ENCODE measurements around the gene DRC7. TPM values are rescaled to one million over a fixed set of nuclear protein-coding genes. Genes with fewer than 3 reads are reported as not detected.

The DRC7 gene, protein sequence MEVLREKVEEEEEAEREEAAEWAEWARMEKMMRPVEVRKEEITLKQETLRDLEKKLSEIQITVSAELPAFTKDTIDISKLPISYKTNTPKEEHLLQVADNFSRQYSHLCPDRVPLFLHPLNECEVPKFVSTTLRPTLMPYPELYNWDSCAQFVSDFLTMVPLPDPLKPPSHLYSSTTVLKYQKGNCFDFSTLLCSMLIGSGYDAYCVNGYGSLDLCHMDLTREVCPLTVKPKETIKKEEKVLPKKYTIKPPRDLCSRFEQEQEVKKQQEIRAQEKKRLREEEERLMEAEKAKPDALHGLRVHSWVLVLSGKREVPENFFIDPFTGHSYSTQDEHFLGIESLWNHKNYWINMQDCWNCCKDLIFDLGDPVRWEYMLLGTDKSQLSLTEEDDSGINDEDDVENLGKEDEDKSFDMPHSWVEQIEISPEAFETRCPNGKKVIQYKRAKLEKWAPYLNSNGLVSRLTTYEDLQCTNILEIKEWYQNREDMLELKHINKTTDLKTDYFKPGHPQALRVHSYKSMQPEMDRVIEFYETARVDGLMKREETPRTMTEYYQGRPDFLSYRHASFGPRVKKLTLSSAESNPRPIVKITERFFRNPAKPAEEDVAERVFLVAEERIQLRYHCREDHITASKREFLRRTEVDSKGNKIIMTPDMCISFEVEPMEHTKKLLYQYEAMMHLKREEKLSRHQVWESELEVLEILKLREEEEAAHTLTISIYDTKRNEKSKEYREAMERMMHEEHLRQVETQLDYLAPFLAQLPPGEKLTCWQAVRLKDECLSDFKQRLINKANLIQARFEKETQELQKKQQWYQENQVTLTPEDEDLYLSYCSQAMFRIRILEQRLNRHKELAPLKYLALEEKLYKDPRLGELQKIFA
- 0.04 TPM in 1 of 2 replicates, not detected in the other for total RNA-seq

DNA sequence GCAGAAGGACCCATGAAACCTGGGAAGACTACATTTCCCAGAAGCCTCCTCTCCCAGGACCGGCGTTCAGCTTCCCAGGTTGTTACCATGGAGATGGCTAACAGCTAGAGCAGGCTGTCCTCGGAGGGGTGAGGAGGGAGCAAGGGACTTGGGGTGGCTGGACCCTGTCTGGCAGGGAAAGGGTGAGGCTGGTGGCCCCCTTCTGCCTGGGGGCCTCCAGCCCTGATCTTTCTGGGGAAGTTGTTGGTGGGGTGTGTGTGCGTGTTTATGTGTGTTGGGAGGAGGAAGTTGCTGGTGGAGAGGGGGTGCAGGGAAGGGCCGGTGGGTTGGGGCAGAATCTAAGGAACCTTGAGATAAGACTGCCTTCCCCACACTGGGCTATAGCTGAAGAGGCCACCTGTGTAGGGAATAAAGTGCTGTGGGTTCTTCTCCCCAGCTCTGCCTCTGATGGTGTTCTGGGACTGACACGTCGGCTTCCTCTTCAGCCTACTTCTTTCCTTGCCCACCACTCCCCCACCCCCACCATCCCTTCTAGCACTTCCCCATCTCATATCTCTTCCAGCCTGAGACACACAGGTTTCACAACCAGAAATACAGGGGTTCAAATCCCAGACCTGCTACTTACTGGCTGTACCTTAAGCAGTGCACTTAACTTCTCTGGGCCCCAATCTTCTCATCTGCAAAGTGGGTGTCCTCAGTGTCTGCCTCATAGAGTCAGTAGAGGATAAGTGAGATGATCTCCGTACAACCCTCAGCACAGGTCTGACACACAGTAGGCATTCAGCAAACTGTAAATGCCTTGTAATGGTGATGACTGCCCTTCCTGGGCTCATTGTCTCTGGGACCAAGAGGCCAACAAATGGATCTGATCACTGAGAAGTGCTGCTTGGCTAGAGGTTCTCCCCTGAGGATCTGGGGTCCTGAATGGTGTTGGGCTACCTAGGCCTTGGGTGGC, at the start of gene DRC7:
Gene DRC7, plus strand, starts transcription at position 82 of the 955 bp plus-strand sequence. CDS start 3,144 bp downstream, outside the sequence.
- peak; percentile 39 for DNase-seq (ENCODE audit: low read depth)
- no peaks in the 10 kb centered on the region for H3K36me3 ChIP-seq (ENCODE audit: control insufficient read depth, insufficient read depth, low read length)
- peaks cover 2% of the 10 kb centered on the region for H3K27me3 ChIP-seq (ENCODE audit: control insufficient read depth, insufficient read depth, low read length)
- TF ChIP-seq, protein P1, sequence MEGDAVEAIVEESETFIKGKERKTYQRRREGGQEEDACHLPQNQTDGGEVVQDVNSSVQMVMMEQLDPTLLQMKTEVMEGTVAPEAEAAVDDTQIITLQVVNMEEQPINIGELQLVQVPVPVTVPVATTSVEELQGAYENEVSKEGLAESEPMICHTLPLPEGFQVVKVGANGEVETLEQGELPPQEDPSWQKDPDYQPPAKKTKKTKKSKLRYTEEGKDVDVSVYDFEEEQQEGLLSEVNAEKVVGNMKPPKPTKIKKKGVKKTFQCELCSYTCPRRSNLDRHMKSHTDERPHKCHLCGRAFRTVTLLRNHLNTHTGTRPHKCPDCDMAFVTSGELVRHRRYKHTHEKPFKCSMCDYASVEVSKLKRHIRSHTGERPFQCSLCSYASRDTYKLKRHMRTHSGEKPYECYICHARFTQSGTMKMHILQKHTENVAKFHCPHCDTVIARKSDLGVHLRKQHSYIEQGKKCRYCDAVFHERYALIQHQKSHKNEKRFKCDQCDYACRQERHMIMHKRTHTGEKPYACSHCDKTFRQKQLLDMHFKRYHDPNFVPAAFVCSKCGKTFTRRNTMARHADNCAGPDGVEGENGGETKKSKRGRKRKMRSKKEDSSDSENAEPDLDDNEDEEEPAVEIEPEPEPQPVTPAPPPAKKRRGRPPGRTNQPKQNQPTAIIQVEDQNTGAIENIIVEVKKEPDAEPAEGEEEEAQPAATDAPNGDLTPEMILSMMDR (IDR thresholded peaks at IDR 0.05; ENCODE audit: insufficient read depth, low read length, poor library complexity, severe bottlenecking), result no peak
- H3K4me3 ChIP-seq (ENCODE audit: low read depth, low read length), result peak within 1 kb of the TSS; percentile 42

DNA sequence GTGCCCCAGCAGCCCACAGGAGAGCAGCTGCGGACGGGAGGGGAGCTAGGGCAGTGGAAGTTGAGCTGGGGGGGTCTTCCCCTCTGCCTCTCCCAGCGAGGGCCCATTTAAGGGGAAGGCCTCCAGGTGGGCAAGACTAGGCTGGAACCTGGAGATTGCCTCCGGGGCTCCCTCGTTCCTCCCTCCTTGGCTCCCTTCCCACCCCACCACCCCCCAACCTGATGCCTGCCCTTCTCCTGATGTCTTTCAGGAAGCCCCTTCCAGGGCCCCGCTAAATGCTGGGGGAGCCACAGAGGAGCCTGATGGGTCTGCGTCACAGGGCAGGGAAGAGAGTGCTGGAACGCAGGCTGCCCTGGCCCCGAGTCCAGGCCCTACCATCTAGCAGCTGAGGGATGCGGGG, 49.4 kb upstream of the DRC7 start:
- Histone ChIP-seq H3K36me3 (ENCODE audit: control insufficient read depth, insufficient read depth, low read length) (peaks cover 2% of the 10 kb centered on the region), H3K27me3 (ENCODE audit: control insufficient read depth, insufficient read depth, low read length) (no peaks in the 10 kb centered on the region), H3K4me3 (ENCODE audit: low read depth, low read length) (no peak overlapping the region)
- DNase-seq (ENCODE audit: low read depth), result no peak
- TF ChIP-seq, protein P1 (IDR thresholded peaks at IDR 0.05; ENCODE audit: insufficient read depth, low read length, poor library complexity, severe bottlenecking), result no peak

DNA sequence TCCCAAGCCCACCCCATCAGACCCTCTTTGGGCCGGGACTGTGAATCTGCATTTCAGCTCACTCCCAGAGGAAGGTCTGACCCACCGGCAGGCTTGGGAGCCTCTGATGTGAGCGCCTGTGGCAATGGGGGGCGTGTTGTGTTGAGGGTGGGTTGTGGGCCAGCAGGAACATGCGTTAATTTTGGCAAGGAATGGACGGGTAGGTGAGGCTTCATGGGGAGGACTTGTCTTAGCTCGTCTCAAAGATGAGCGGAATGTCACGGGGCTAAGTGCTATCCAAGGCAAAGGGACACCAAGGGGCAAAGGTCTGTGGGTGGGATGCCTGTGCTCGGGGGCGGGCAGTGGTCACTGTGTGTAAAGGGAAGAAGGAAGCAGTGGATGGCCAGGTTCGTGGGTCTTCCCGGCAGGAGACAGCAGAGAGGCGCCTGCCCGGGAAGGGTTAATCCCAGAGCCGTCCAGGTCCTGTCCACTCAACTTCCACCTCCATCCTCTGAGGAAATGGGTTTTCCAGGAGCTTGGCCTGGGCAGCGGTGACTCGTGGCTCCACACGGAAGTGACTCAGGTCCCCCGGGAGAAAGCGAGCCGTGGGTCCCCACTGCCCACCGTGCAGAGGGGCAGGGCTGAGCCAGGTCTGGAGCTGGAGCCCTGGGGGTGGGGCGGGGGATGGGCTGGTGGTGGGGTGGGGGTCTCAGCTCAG, 48.8 kb upstream of the DRC7 start:
- H3K27me3 ChIP-seq (ENCODE audit: control insufficient read depth, insufficient read depth, low read length), result no peaks in the 10 kb centered on the region
- TF ChIP-seq, protein P1 (IDR thresholded peaks at IDR 0.05; ENCODE audit: insufficient read depth, low read length, poor library complexity, severe bottlenecking), result no peak
- DNase-seq (ENCODE audit: low read depth), result no peak
- H3K36me3 ChIP-seq (ENCODE audit: control insufficient read depth, insufficient read depth, low read length), result peaks cover 2% of the 10 kb centered on the region
- H3K4me3 ChIP-seq (ENCODE audit: low read depth, low read length), result no peak overlapping the region

DNA sequence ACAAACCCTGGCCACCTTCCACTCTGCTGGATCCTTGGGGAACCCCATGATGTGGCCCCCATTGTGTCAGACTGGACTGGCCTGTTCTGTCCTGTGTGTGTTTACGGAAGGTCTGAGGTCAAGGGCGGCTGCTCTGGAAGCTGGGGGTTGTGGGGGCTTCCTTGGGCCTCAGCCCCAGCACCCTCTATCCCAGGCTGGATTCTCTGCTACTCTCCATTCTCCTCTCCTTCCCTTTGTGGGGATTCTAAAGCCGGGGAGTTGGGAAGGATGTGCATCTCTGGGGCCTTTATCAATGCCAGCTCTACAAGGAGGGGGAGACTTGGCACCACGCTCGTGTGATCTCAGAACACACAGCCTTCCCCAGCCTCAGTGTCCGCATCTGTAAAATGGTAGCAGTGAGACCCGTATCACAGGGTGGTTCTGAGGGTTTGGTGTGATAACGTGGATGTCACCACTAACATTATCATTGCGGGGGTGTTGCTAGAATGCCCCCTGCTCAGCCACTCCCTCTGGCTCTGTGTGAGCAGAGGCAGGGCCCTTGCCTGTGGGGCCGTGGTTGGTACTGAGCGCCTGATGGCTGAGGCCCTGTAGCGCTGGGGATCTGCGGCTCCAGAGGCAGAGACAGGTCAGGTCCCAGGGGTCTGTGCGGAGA, 48.1 kb upstream of the DRC7 start:
- H3K36me3 ChIP-seq (ENCODE audit: control insufficient read depth, insufficient read depth, low read length), result peaks cover 2% of the 10 kb centered on the region
- TF ChIP-seq, protein P1 (IDR thresholded peaks at IDR 0.05; ENCODE audit: insufficient read depth, low read length, poor library complexity, severe bottlenecking), result no peak
- no peak for DNase-seq (ENCODE audit: low read depth)
- H3K27me3 ChIP-seq (ENCODE audit: control insufficient read depth, insufficient read depth, low read length), result no peaks in the 10 kb centered on the region
- no peak overlapping the region for H3K4me3 ChIP-seq (ENCODE audit: low read depth, low read length)

Data from kidney epithelial cell (primary cell).